GM12891 (cell line): Measurements from ENCODE around the gene ECI2.
"Not testable (repeated sequence)": the region's sequence is repeated elsewhere in the genome, so short reads cannot be mapped to it uniquely, and the experiment has no call there.

Experiments
- DNase-seq: peaks from one replicate; pipeline ENCODE4 v3.0.0; 2011; ENCODE audit warnings: low spot score; ENCODE audit not compliant: insufficient read length
- FAIRE-seq: peaks from 2 replicates; lab custom pipeline; 2011; peaks lifted over from hg19 to GRCh38; lab: Jason Lieb, UNC
- PAX5 ChIP-seq: IDR thresholded peaks from 2 replicates; pipeline ENCODE4 v1.6.1; 2011; ENCODE audit warnings: low read length, moderate library complexity, mild to moderate bottlenecking; ENCODE audit not compliant: insufficient read depth, severe bottlenecking
- POLR2A ChIP-seq: IDR thresholded peaks from 2 replicates; pipeline ENCODE4 v1.6.1; 2011; ENCODE audit warnings: low read depth, low read length, control low read depth
- POLR2AphosphoS5 ChIP-seq: IDR thresholded peaks from 2 replicates; pipeline ENCODE4 v1.6.1; 2011; ENCODE audit warnings: low read depth, low read length, control low read depth
- POU2F2 ChIP-seq: IDR thresholded peaks from 2 replicates; pipeline ENCODE4 v1.6.1; 2011; ENCODE audit warnings: low read depth, mild to moderate bottlenecking, control low read depth, low read length, moderate library complexity
- SPI1 ChIP-seq: IDR thresholded peaks from 2 replicates; pipeline ENCODE4 v1.6.1; 2011; ENCODE audit warnings: low read depth, low read length, control low read depth
- TAF1 ChIP-seq: IDR thresholded peaks from 2 replicates; pipeline ENCODE4 v1.6.1; 2011; ENCODE audit warnings: low read depth, low read length, control low read depth

Gene ECI2

GRCh38 chr6:4128748-4129147, 6.6 kb downstream of the ECI2 start:
- no peak for TF ChIP-seq POLR2A
- no peak for TF ChIP-seq SPI1
- no peak for TF ChIP-seq POU2F2
- TF ChIP-seq TAF1: no peak
- TF ChIP-seq POLR2AphosphoS5: no peak
- TF ChIP-seq PAX5: no peak
- FAIRE-seq (no peak), DNase-seq (no peak)

- no peak for FAIRE-seq
- no peak for TF ChIP-seq POLR2A
- TF ChIP-seq POLR2AphosphoS5: no peak
- TF ChIP-seq POU2F2: no peak
- TF ChIP-seq PAX5: no peak
- DNase-seq: no peak
These were observed 7.3 kb downstream of the ECI2 start for GRCh38 chr6:4128072-4128471.

GRCh38 chr6:4125933-4126864, 9.2 kb downstream of the ECI2 start:
- DNase-seq (no peak), FAIRE-seq (no peak)
- TF ChIP-seq POLR2AphosphoS5: no peak
- TF ChIP-seq SPI1: no peak
- no peak for TF ChIP-seq PAX5
- no peak for TF ChIP-seq TAF1
- no peak for TF ChIP-seq POLR2A
- no peak for TF ChIP-seq POU2F2

GRCh38 chr6:4125500-4125899, 9.9 kb downstream of the ECI2 start:
- TF ChIP-seq TAF1: no peak
- TF ChIP-seq POLR2AphosphoS5: no peak
- TF ChIP-seq POLR2A: no peak
- no peak for TF ChIP-seq POU2F2
- no peak for TF ChIP-seq SPI1
- no peak for TF ChIP-seq PAX5
- DNase-seq (no peak), FAIRE-seq (no peak)

GRCh38 chr6:4124351-4124750, 11.0 kb downstream of the ECI2 start:
- no peak for DNase-seq
- TF ChIP-seq TAF1: no peak
- no peak for TF ChIP-seq POLR2AphosphoS5
- no peak for TF ChIP-seq PAX5
- TF ChIP-seq POLR2A: no peak
- FAIRE-seq: no peak

- DNase-seq (no peak), FAIRE-seq (no peak)
- TF ChIP-seq SPI1 (no peak), POLR2AphosphoS5 (no peak), POU2F2 (no peak), POLR2A (no peak), PAX5 (no peak), TAF1 (no peak)
These were observed 19.6 kb downstream of the ECI2 start for GRCh38 chr6:4115741-4116140.

- DNase-seq: no peak
- TF ChIP-seq PAX5: no peak
- no peak for TF ChIP-seq SPI1
- TF ChIP-seq POU2F2: no peak
- TF ChIP-seq POLR2AphosphoS5: no peak
- no peak for TF ChIP-seq TAF1
- TF ChIP-seq POLR2A: no peak
- no peak for FAIRE-seq
These were observed 21.3 kb downstream of the ECI2 start for GRCh38 chr6:4114123-4114522.

GRCh38 chr6:4113649-4114048, 21.7 kb downstream of the ECI2 start:
- DNase-seq (no peak), FAIRE-seq (no peak)
- TF ChIP-seq POLR2AphosphoS5 (no peak), TAF1 (no peak), POLR2A (no peak), SPI1 (no peak), POU2F2 (no peak), PAX5 (no peak)

- DNase-seq (no peak), FAIRE-seq (no peak)
- TF ChIP-seq POU2F2 (no peak), TAF1 (no peak), POLR2AphosphoS5 (no peak), PAX5 (no peak), SPI1 (no peak), POLR2A (no peak)
These were observed 23.0 kb downstream of the ECI2 start for GRCh38 chr6:4112366-4112765.

- not testable (repeated sequence) for FAIRE-seq
These were observed 26.0 kb downstream of the ECI2 start for GRCh38 chr6:4109363-4109815.

More at GRCh38 chr6:4109363-4109815, 26.0 kb downstream of the ECI2 start:
- DNase-seq: not testable (repeated sequence)
